ELF-1 (cell line): Measurements from ENCODE around the gene FAF1.
A peak's percentile ranks its signal among the peaks of the same experiment; 100 is the strongest.
"Not testable (repeated sequence)": the region's sequence is repeated elsewhere in the genome, so short reads cannot be mapped to it uniquely, and the experiment has no call there.

Source experiments
- DNase-seq: peaks from one replicate; pipeline ENCODE4 v3.0.0-alpha.2; 2016; ENCODE audit warnings: low read depth, low spot score

Gene FAF1

DNA sequence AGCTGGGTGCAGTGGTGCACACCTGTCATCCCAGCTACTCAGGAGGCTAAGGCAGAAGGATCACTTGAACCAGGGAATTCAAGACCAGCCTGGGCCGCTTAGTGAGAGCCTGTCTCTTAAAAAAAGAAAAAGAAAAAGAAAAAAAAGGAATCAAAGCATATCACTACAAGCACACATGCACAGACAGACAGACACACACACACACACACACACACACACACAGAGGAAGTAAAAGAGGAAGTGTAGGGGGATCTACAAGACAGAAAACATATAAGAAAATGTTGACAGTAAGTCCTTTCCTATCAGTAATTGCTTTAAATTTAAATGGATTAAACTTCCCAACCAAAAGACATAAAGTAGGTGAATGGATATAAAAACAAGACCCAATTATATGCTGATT, 180.3 kb downstream of the FAF1 start:
- DNase-seq, result no peak

DNA sequence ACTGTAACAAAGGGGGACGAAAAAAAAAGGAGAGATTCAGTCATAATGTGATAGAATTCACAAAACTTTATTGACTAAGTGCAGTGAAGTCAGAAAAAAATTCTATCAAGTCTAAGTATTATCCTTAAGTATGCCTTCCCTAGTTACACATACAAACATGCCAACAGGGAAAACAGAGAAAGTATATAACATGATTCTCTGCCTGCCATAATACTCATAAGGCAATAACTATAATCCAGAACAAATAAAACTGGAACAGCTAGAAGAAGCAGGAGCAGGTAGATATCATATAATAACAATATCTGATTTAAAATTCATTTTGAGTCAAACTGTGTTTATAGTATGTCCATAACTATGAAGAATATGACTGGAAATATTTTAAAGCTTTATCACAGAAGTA, 184.3 kb downstream of the FAF1 start:
- no peak for DNase-seq

DNA sequence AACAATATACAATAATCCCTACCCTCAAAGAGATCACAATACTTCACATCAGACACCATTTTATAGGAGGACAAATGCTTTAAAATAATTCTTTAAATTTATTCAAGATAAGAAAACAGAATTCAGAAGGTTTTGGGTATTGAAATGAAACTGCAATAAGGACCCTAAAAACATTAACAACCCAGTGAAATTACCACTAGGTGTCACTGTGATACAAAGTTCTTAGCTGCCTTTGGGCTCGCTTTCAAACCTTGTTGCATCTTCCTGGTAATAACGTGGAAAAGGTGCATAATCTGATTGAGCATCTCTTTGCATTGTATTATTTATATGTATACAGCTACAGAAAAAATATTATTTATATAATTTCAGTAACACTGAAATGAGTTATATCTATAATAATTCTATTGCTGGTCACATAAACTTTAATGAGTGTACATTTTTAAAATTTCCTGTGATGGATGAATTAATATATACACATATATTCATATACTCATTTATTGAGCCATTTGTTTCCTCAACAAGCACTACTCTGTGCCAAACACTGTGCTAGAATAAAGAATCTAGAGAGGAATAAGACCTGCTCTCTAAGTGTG, 185.2 kb downstream of the FAF1 start:
- peak; percentile 28 for DNase-seq

DNA sequence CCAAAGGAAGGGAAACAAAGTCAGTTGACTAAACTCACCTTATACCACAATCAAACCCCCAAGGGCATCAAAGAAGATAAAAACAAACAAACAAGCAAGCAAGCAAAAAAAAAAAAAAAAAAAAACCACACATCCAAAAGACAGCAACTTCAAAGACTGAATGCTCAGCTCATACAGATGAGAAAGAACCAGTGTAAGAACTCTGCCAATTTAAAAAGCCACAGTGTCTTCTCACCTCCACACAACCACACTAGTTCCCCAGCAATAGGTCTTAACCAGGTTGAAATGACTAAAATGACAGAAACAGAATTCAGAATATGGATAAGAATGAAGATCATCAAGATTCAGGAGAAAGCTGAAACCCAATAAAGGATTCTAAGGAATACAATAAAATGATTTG, 193.4 kb downstream of the FAF1 start:
- DNase-seq, result no peak

DNA sequence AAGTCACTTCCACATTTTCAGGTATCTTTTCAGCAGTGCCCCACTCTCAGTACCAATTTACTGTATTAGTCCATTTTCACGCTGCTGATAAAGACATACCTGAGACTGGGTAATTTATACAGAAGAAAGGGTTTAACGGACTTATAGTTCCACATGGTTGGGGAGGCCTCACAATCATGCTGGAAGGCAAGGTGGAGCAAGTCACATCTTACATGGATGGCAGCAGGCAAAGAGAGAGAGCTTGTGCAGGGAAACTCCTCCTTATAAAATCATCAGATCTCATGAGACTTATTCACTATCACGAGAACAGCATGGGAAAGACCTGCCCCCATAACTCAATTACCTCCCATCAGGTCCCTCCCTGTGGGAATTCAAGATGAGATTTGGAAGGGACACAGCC, 203.5 kb downstream of the FAF1 start:
- not testable (repeated sequence) for DNase-seq

DNA sequence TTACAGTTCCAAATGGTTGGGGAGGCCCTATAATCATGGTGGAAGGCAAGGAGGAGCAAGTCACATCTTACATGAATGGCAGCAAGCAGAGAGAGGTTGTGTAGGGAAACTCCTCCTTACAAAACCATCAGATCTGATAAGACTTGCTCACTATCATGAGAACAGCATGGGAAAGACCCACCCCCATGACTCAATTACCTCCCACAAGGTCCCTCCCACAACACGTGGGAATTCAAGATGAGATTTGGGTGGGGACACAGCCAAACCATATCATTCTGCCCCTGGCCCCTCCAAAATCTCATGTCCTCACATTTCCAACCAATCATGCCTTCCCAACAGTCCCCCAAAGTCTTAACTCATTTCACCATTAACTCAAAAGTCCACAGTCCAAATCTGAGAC, 205.3 kb downstream of the FAF1 start:
- DNase-seq, result not testable (repeated sequence)

DNA sequence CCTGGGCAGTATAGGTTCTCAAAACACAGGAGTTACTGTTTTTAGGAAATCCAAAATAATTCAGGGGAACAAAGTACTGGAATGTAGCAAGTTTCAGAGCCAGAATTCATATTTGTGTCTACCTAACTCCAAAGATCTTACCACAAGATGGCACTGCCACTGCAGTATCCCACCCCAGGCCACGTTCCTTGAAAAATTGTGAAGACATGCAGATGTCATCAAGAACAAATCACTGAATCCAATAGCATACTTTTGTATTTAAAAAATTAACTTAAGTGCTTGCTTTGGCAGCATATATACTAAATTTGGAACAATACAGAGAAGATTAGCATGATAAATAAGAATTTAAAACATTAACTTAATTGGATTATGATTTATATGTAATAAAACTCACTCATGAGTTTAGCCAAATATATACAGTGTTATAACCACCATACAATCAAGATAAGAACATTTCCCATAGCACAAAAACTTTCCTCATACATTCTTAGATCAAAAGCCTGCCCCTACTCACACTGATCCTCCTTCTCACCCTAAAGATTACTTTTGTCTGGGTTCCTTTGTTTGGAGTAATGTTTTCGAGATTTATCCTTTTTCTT, 209.9 kb downstream of the FAF1 start:
- DNase-seq, result no peak

DNA sequence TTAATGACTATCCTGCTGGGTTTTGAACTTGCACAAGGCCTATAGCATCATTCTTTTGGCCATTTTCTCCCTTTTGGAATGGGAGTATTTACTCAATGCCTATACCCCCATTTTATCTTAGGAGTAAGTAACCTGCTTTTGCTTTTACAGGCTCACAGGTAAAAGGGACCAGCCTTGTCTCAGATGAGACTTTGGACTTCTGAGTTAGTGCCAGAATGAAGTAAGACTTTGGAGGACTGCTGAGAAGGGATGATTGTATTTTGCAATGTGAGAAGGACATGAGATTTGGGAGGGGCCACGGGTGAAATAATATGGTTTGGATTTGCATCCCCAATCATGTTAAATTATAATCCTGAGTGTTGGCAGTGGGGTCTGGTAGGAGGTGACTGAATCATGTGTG, 212.7 kb downstream of the FAF1 start:
- DNase-seq, result no peak

DNA sequence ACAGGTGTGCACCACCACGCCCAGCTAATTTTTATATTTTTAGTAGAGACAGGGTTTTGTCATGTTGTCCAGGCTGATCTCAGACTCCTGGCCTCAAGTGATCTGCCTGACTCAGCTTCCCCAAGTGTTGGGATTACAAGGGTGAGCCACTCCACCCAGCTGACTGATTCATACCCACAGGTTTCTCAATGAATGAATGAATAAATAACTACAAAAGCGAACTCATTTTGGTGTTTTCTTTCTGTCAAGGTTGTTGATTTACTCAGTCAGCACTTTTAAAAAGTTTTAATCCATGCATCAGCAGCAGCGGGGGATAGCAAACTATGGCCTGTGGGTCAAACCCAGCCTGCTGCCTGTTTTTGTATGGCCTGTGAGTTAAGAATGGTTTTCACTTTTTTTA, 217.5 kb downstream of the FAF1 start:
- no peak for DNase-seq

DNA sequence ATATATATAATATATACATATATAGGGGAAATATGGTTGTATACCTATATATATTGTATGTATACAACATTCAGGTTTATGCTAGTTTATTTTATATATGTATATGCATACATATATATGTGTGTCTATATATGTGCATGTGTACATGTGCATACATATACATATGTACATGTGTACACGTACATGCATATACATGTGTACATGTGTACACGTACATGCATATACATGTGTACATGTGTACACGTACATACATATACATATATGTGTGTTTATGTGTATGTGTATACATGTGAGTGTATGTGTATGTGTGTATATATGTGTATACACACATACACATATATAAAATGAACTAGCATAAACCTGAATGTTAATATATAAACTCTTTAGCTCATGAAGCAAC, 220.9 kb downstream of the FAF1 start:
- DNase-seq, result no peak

DNA sequence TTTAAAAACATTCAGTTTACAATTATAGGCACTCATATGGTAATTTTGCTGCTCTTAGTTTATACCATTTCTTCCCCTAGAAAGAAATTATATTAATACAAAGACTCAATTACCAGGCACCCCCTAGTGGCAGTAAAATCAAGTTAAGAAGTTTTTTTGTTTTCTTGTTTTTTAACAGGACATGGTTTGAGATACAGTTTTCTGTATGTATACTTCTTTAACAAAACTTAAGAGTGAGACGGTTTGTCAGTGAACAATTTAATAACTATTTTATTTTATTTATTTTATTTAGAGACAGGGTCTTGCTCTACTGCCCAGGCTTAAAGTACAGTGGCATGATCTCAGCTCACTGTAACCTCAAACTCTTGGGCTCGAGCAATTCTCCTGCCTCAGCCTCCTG, 224.6 kb downstream of the FAF1 start:
- DNase-seq, result no peak

DNA sequence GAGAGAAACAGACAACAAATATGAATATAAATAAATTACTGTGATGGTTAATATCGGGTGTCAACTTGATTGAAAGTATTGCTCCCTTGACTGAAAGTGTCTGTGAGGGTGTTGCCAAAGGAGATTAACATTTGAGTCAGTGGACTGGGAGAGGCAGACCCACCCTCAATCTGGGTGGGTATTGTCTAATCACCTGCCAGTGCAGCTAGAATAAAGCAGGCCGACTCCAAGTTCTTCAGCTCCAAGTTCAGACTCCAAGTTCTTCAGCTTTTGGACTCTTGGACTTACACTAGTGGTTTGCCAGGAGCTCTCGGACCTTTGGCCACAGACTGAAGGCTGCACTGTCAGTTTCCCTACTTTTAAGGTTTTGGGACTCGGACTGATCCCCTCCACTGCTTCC, 232.5 kb downstream of the FAF1 start:
- DNase-seq, result not testable (repeated sequence)

DNA sequence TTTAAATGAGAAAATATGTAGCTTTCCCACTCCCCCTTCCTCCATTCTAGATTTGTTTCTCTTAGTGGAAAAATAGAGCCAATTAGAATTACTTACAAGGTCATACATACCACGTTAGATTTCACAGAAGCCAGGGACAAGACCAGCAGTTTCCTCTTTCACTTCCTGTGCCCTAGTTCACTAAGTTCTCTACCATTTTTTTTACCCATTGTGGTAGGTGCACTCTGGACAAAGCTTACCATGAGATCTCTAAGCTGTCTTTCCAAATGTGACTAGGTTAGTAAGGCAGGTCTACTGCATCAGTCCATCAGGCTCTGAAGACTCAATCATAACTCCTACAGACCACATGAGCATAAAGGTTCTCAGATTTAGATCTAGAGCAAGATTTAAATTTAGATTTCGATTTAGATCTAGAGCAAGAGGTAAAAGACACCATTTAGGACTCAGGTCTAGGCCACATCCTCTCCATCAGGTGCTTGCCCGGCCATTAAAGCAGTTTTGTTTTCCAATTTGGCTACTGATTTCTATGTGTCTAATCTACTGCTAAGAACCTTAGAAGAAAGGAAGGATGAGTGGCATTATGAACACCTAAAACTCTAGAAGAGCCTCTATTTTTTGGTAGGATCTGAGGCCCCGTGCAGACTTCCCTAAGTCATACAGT, 235.3 kb downstream of the FAF1 start:
- no peak for DNase-seq

DNA sequence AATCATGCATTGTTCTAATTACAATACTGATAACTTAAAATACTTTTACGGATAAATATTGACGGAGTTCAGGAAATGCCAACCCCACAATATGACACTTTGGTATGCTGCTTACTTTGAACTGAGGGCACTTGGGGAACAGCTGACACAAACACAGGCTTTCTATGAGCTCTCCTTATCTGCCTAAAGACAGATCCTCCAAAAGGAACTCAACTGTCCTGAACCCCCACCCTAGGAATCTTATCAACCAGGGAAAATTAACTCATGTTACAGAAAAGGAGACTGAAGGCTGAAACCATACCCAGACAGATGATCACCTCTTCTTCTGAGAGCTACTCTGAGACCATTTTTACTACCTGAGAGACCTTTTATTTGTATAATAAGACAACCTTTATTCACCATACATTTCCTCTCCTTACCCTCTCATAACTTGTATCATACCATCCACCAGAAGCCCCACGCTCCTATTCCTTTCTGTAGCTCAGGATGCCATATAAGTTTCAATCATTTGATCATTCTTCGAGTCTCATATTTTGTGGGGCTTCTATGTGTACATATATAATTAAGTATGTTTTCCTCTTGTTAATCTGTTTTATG, 239.5 kb downstream of the FAF1 start:
- peak; percentile 31 for DNase-seq

DNA sequence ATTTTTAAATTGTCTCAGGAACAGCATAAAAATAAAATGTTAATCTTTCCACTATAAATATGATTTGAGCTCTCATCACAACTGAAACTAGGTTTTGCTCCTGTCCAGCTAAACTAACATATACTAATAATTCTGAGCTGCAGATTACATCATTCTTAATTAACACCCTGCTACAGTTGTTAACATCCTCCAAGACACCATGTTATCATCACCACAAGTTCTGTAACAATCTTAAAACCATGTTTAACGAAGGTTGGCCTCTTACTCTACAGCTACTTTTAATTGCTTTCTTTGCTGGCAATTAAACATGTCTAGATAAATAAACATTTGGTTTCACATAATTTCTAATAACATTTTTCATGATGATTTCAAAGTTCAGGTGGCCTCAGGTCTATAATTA, 240.9 kb downstream of the FAF1 start:
- DNase-seq, result no peak

DNA sequence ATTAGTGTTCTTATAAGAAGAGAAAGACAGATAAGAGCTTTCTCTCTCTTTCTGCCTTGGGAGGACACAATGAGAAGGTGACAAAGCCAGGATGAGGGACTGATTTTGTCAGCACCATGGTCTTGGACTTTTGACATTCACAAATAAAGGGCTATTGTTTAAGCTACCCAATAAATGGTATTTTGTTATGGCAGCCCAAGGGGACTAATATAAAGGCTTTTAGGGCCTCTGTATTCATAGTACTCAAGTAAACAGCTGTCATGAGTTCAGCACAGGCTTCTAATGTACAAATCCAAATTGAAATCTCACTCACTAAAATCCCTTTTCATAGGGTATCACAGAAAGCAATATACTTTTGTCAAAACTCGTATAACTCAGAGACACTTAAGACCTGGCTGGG, 242.7 kb downstream of the FAF1 start:
- no peak for DNase-seq

DNA sequence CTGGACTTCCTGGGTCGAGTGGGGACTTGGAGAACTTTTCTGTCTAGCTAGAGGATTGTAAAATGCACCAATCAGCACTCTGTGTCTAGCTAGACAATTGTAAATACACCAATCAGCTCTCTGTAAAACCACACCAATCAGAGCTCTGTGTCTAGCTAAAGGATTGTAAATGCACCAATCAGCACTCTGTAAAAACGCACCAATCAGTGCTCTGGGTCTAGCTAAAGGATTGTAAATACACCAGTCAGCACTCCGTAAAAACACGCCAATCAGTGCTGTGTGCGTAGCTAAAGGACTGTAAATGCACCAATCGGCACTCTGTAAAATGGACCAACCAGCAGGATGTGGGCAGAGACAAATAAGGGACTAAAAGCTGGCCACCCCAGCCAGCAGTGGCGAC, 243.6 kb downstream of the FAF1 start:
- DNase-seq, result not testable (repeated sequence)

DNA sequence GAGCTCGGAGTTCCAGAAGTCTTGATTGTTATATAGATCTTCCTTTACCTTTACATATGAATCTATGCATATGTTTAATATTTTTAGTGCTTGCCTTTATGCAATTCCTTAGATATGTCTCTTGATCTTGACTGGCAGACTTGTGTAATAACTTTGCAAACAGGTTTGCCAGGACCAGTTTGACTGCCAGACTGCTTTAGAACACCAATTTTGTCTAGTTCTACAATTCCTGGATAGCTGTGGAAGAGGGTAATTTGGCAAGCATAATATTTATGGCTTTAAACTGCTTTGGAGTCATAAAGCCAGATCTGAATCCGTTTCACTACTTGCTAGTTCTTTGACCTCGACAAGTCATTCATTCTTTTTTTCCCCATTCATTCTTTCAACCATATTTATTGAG, 250.0 kb downstream of the FAF1 start:
- no peak for DNase-seq

DNA sequence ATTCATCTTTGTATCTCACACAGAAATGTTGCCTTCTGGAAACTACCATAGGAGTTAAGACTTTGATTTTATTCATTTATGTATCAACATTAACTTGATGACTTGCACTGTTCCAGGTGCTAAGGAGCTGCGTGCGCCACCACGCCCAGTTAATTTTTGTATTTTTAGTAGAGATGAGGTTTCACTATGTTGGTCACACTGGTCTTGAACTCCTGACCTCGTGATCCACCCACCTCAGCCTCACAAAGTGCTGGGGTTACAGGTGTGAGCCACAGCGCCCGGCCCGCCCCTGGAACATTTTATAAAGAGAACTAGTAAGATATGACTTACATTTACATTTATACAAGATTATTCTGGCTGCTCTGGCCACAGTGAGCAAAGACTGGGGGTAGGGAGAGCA, 252.2 kb downstream of the FAF1 start:
- no peak for DNase-seq

DNA sequence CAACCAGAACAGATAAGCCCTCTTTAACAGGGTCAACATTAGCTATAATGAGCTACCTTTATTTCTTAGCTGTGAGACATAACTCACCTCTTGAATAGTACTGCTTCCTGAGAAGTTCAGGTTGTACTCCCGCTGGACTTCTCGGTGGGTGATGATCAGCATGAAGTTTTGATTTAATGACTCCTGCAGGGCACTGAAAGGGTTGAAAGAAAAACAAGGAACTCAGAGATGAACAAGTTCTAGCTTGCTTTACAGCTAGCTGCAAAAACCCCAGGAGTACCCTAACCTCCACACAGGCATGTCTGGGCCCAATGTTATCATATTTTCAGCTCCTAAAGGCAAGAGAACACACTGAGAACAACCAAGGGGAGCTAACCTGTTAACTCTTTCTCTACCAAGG, 254.4 kb downstream of the FAF1 start:
- no peak for DNase-seq

DNA sequence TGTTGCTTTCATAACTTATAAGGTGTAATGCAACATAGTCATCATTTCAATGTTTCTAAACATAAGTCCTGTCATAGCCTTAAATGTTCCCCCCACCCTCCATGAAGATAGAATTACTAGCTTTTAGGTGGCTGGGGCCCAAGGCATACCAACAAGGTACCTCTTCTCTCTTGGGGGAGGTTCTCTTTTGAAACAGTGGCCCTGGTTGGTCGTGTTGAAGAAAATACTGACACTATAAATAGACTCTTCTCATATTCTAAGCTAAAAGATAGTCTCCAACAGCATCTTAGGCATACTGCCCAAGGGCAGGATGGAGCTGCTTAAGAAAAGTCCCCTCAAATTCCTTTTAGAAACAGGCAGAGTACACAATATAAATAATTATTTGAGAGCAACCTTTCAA, 255.0 kb downstream of the FAF1 start:
- no peak for DNase-seq

DNA sequence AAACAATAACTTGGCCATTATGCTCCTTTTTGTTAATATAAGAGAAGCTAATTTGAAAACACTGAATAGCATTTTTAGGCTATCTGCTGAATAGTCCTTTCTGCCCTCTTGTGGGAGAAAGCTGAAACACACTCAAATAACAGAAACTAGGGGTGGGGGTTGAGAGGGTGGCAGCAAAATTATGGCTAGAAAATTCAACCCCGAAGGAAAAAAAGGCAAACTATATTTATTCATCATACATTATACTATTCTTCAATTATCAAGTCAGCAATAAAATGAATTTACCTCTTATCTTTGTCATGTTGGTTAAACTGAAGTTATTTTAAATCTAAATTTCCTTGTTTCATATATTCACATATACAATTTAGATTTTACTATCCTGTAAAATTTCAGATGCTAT, 255.9 kb downstream of the FAF1 start:
- no peak for DNase-seq

DNA sequence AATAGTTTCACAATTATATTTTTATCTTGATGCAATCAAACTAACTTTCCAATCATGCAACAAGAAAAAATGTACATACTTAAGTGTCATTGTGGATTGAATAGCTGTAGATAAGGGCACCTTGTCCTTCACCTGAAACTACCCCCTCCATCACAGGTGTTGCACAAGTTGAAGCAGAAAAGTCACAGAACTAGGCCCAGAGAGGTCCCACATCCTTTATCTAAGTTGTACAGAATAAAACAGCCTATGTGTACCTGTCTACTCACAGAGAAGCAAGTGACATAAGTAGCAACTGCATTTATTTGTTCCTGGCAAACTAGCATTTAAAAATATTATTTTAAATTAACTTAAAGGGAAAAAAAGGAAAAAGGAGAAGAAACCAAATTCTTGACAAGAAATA, 256.8 kb downstream of the FAF1 start:
- DNase-seq, result no peak
